ENCODE measurements around the gene RAD51B. TPM values are rescaled to one million over a fixed set of nuclear protein-coding genes. Genes with fewer than 3 reads are reported as not detected.

The RAD51B gene
- total RNA-seq, 1 donor from 2014 or later = 16.7 TPM

- Mint-ChIP-seq H3K4me3 (no peak overlapping the region), H3K27me3 (ENCODE audit: low read depth) (no peaks in the 10 kb centered on the region), H3K9me3 (peaks cover 9% of the 10 kb centered on the region), H3K4me1 (peaks cover 5% of the 10 kb centered on the region), H3K27ac (ENCODE audit: unreplicated experiment) (no peak overlapping the region), H3K36me3 (ENCODE audit: low read depth) (peaks cover 7% of the 10 kb centered on the region)
- no peak for DNase-seq (ENCODE audit: low read depth, low spot score)
- no peak for TF ChIP-seq CTCF (conservative IDR thresholded peaks at IDR 0.05)
Measured at GRCh38 chr14:67933266-67933665, 113.7 kb downstream of the RAD51B start.

- H3K4me3 Mint-ChIP-seq = no peak overlapping the region
- H3K9me3 Mint-ChIP-seq = peaks cover 4% of the 10 kb centered on the region
- H3K4me1 Mint-ChIP-seq = peaks cover 10% of the 10 kb centered on the region
- peak; percentile 6 for DNase-seq (ENCODE audit: low read depth, low spot score)
- H3K27ac Mint-ChIP-seq (ENCODE audit: unreplicated experiment) = peak overlapping the region; percentile 1
- TF ChIP-seq CTCF (conservative IDR thresholded peaks at IDR 0.05) = peak; percentile 77
- H3K27me3 Mint-ChIP-seq (ENCODE audit: low read depth) = no peaks in the 10 kb centered on the region
- H3K36me3 Mint-ChIP-seq (ENCODE audit: low read depth) = peaks cover 2% of the 10 kb centered on the region
Measured at GRCh38 chr14:67934087-67934486, 114.5 kb downstream of the RAD51B start.

- Mint-ChIP-seq H3K36me3 (ENCODE audit: low read depth) (peaks cover 2% of the 10 kb centered on the region), H3K4me3 (no peak overlapping the region), H3K9me3 (peaks cover 3% of the 10 kb centered on the region), H3K27me3 (ENCODE audit: low read depth) (no peaks in the 10 kb centered on the region), H3K4me1 (peaks cover 10% of the 10 kb centered on the region), H3K27ac (ENCODE audit: unreplicated experiment) (no peak overlapping the region)
- DNase-seq (ENCODE audit: low read depth, low spot score) = no peak
- TF ChIP-seq CTCF (conservative IDR thresholded peaks at IDR 0.05) = no peak
Measured at GRCh38 chr14:67934862-67935261, 115.3 kb downstream of the RAD51B start.

- Mint-ChIP-seq H3K36me3 (ENCODE audit: low read depth) (no peaks in the 10 kb centered on the region), H3K4me1 (peaks cover 12% of the 10 kb centered on the region), H3K27ac (ENCODE audit: unreplicated experiment) (no peak overlapping the region), H3K9me3 (peaks cover under 1% of the 10 kb centered on the region), H3K27me3 (ENCODE audit: low read depth) (no peaks in the 10 kb centered on the region), H3K4me3 (no peak overlapping the region)
- no peak for TF ChIP-seq CTCF (conservative IDR thresholded peaks at IDR 0.05)
- DNase-seq (ENCODE audit: low read depth, low spot score) = no peak
Measured at GRCh38 chr14:67935371-67935770, 115.8 kb downstream of the RAD51B start.

GRCh38 chr14:67938071-67938470 is 118.5 kb downstream of the RAD51B start:
- H3K27me3 Mint-ChIP-seq (ENCODE audit: low read depth) = no peaks in the 10 kb centered on the region
- H3K4me1 Mint-ChIP-seq = peaks cover 39% of the 10 kb centered on the region
- TF ChIP-seq CTCF (conservative IDR thresholded peaks at IDR 0.05) = no peak
- no peaks in the 10 kb centered on the region for H3K9me3 Mint-ChIP-seq
- H3K27ac Mint-ChIP-seq (ENCODE audit: unreplicated experiment) = no peak overlapping the region
- no peak for DNase-seq (ENCODE audit: low read depth, low spot score)
- H3K4me3 Mint-ChIP-seq = no peak overlapping the region
- no peaks in the 10 kb centered on the region for H3K36me3 Mint-ChIP-seq (ENCODE audit: low read depth)
